Activated naive CD8-positive, alpha-beta T cell treated with anti-CD3 and anti-CD28 coated beads, Interleukin-2, amount 10 ng/mL, durations not matched to agents 7 days and 5 days (primary cell): ENCODE measurements around the gene ALDH9A1. TPM values are rescaled to one million over a fixed set of nuclear protein-coding genes. Genes with fewer than 3 reads are reported as not detected.
"Not testable (repeated sequence)": the region's sequence is repeated elsewhere in the genome, so short reads cannot be mapped to it uniquely, and the experiment has no call there.

Source experiments
- ATAC-seq: fragments of 150-1000 bp; cut with Tn5 transposase; one replicate; pipeline ENCODE4 v1.10.0; 2021; ENCODE audit warnings: low read depth, moderate library complexity
- POLR2A ChIA-PET: fragments of 350-600 bp; sonication (Branson Sonifier 250); formaldehyde crosslinking; loops from one replicate; lab custom pipeline; 2021; ENCODE audit warnings: antibody characterized with exemption; lab: Charles Lee
- DNase-seq: peaks from one replicate; pipeline ENCODE4 v3.0.0; 2021
- H3K27ac Mint-ChIP-seq: one replicate; pipeline ENCODE4 v1.8.0; 2022; ENCODE audit warnings: mild to moderate bottlenecking, mixed read lengths
- H3K27me3 Mint-ChIP-seq: one replicate; pipeline ENCODE4 v1.8.0; 2022; ENCODE audit warnings: mild to moderate bottlenecking, moderate library complexity, mixed read lengths
- H3K36me3 Mint-ChIP-seq: one replicate; pipeline ENCODE4 v1.8.0; 2021; ENCODE audit warnings: mild to moderate bottlenecking, mixed read lengths
- H3K4me1 Mint-ChIP-seq: one replicate; pipeline ENCODE4 v1.8.0; 2021; ENCODE audit warnings: mixed read lengths
- H3K4me3 Mint-ChIP-seq: one replicate; pipeline ENCODE4 v1.8.0; 2022; ENCODE audit warnings: mild to moderate bottlenecking, moderate library complexity, mixed read lengths
- H3K9me3 Mint-ChIP-seq: one replicate; pipeline ENCODE4 v1.8.0; 2021; ENCODE audit warnings: mixed read lengths
- total RNA-seq, 2 experiments: library from RNA; stranded (reverse); gene quantifications; one replicate each; pipeline ENCODE4 v1.2.3, GENCODE V29; 2021

ALDH9A1 gene
- total RNA-seq, 2 experiments from 2014 or later: 37.7 to 43.8 TPM

GRCh38 chr1:165648919-165649572, 49.3 kb downstream of the ALDH9A1 start:
- H3K4me3 Mint-ChIP-seq: no peak overlapping the region
- POLR2A ChIA-PET: no interaction called here
- DNase-seq: no peak
- H3K27me3 Mint-ChIP-seq: peaks cover 2% of the 10 kb centered on the region
- no peak for ATAC-seq
- H3K36me3 Mint-ChIP-seq: peaks cover 7% of the 10 kb centered on the region
- H3K9me3 Mint-ChIP-seq: no peaks in the 10 kb centered on the region
- no peak overlapping the region for H3K27ac Mint-ChIP-seq
- peaks cover 8% of the 10 kb centered on the region for H3K4me1 Mint-ChIP-seq

GRCh38 chr1:165647970-165648369, 50.4 kb downstream of the ALDH9A1 start:
- POLR2A ChIA-PET: no interaction called here
- peaks cover 8% of the 10 kb centered on the region for H3K4me1 Mint-ChIP-seq
- H3K36me3 Mint-ChIP-seq: peaks cover 3% of the 10 kb centered on the region
- ATAC-seq (no peak), DNase-seq (no peak)
- H3K9me3 Mint-ChIP-seq: no peaks in the 10 kb centered on the region
- no peak overlapping the region for H3K27ac Mint-ChIP-seq
- no peak overlapping the region for H3K4me3 Mint-ChIP-seq
- H3K27me3 Mint-ChIP-seq: peaks cover 2% of the 10 kb centered on the region

DNA sequence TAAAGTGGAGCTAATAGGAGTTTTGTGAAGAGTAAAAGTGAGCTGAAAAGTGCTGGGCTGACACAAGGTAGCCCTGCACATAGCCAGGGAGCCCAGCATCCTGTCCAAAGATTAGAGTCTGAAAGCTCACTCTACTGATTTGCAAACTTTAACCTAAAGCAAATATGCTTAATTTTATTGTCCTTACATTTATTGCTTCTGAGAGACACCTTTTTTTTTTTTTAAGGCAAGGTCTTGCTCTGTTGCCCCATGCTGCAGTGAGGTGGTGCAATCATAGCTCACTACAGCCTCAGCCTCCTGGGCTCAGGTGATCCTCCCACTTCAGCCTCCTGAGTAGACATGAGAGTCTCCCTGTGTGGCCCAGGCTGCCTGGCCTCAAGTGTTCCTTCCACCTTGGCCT, 50.8 kb downstream of the ALDH9A1 start:
- POLR2A ChIA-PET: interaction anchor here (0.7 kb wide), 1 partner anchor 278 kb away, joined by 3 read pairs; no protein-coding TSS in a partner anchor

DNA sequence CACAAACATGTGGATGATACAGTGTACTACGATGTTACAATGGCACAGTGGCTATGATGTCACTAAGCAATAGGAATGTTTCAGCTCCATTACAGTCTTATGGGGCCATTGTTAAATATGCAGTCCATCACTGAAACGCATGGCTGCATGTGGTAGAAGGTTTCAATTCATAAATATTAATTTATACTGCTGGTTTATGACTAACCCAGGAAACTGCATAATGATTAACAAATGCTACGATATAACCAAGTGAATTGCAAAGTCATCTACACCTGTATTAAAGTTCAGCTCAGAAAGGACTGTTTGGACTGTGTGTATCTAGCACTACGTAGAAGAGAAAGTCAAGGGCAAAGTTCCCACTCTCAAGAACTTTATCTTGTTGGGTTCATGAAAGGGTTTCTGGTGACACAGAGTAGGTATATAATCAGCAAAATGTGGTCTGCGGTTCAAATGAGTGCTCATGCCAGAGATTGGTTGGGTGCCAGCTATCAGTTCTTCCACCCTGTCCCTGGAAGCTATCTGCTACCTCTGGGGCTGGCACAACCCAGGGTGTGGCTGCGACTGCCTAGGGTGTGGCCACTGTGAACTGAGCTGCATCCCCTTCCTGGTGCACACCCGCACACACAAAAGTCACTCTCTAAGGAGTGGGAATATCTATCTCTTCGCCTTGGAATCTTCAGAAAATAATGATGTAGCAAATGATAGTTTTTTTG, 52.6 kb downstream of the ALDH9A1 start:
- no peak overlapping the region for H3K27ac Mint-ChIP-seq

More for the DNA sequence above, 50.8 kb downstream of the ALDH9A1 start:
- Mint-ChIP-seq H3K4me1 (peaks cover 8% of the 10 kb centered on the region), H3K36me3 (peaks cover 2% of the 10 kb centered on the region), H3K27ac (no peak overlapping the region), H3K27me3 (peaks cover 2% of the 10 kb centered on the region), H3K4me3 (no peak overlapping the region), H3K9me3 (no peaks in the 10 kb centered on the region)
- no peak for ATAC-seq
- DNase-seq: no peak

GRCh38 chr1:165644064-165644735, 54.2 kb downstream of the ALDH9A1 start:
- POLR2A ChIA-PET: no interaction called here
- ATAC-seq (no peak), DNase-seq (no peak)
- peaks cover 2% of the 10 kb centered on the region for H3K27me3 Mint-ChIP-seq
- no peak overlapping the region for H3K27ac Mint-ChIP-seq
- H3K9me3 Mint-ChIP-seq: no peaks in the 10 kb centered on the region
- H3K36me3 Mint-ChIP-seq: no peaks in the 10 kb centered on the region
- no peak overlapping the region for H3K4me3 Mint-ChIP-seq
- H3K4me1 Mint-ChIP-seq: peaks cover 21% of the 10 kb centered on the region

More for the DNA sequence above, 52.6 kb downstream of the ALDH9A1 start:
- ATAC-seq: no peak
- H3K4me1 Mint-ChIP-seq: peaks cover 10% of the 10 kb centered on the region
- POLR2A ChIA-PET: no interaction called here
- H3K36me3 Mint-ChIP-seq: no peaks in the 10 kb centered on the region
- no peak for DNase-seq
- H3K27me3 Mint-ChIP-seq: peaks cover 2% of the 10 kb centered on the region
- no peak overlapping the region for H3K4me3 Mint-ChIP-seq
- no peaks in the 10 kb centered on the region for H3K9me3 Mint-ChIP-seq

DNA sequence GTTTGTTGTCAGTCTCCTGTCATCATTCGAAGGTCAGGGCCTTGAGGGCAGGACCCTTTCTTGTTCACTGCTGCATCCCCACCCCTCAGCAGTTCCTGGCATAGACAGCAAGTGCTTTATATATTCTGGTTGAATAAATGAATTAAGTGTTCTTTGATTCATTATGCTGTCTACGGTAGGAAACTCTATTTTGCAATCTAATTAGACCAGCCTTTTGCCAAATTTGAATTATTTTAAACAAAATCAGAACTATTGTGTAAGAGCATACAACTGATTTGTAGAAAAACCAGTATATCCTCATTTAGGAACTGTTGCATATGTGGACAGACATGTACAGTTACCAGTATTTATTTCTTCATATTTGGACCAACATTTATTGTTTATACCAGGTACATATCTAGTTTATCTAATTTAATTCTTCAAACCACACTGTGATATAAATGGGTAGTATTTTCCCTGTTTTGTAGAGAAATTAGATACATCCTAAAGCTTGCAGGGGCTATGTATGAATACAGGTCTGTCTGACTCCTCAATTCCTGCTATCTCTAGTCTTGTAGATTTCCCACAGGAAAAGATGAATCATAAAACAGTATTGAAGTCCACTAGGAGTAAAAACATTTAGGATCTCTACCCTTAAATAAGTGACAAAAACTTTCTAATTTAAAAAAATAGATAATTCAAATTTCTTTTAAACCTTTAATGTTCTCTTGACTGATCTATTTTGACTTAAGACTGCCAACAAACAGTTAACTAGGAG, 57.0 kb downstream of the ALDH9A1 start:
- Mint-ChIP-seq H3K36me3 (peaks cover 2% of the 10 kb centered on the region), H3K27ac (no peak overlapping the region), H3K9me3 (no peaks in the 10 kb centered on the region), H3K4me1 (peaks cover 19% of the 10 kb centered on the region), H3K27me3 (no peaks in the 10 kb centered on the region), H3K4me3 (no peak overlapping the region)
- no peak for ATAC-seq
- no peak for DNase-seq
- POLR2A ChIA-PET: no interaction called here

- ATAC-seq: no peak
- POLR2A ChIA-PET: interaction anchor here (1.5 kb wide), 1 partner anchor 9 kb away, joined by 3 read pairs; the partner anchor contains the start of gene MGST3
- Mint-ChIP-seq H3K4me3 (no peak overlapping the region), H3K36me3 (peaks cover 2% of the 10 kb centered on the region), H3K27me3 (no peaks in the 10 kb centered on the region), H3K9me3 (no peaks in the 10 kb centered on the region), H3K27ac (no peak overlapping the region), H3K4me1 (peaks cover 13% of the 10 kb centered on the region)
- no peak for DNase-seq
These were observed 58.3 kb downstream of the ALDH9A1 start for GRCh38 chr1:165639821-165640623.

- H3K36me3 Mint-ChIP-seq, POLR2A ChIA-PET, ATAC-seq, H3K9me3 Mint-ChIP-seq, H3K4me3 Mint-ChIP-seq, H3K27ac Mint-ChIP-seq, H3K27me3 Mint-ChIP-seq, DNase-seq: not testable (repeated sequence)
- H3K4me1 Mint-ChIP-seq: peaks cover 18% of the 10 kb centered on the region
These were observed 60.2 kb downstream of the ALDH9A1 start for GRCh38 chr1:165638211-165638610.

- Mint-ChIP-seq H3K4me1 (peaks cover 20% of the 10 kb centered on the region), H3K9me3 (no peaks in the 10 kb centered on the region), H3K36me3 (peaks cover 2% of the 10 kb centered on the region), H3K4me3 (no peak overlapping the region), H3K27ac (no peak overlapping the region), H3K27me3 (no peaks in the 10 kb centered on the region)
- no peak for DNase-seq
- POLR2A ChIA-PET: no interaction called here
- ATAC-seq: no peak
These were observed 60.9 kb downstream of the ALDH9A1 start for GRCh38 chr1:165637427-165637826.

- Mint-ChIP-seq H3K27me3 (no peaks in the 10 kb centered on the region), H3K4me1 (peaks cover 17% of the 10 kb centered on the region), H3K27ac (no peak overlapping the region), H3K9me3 (no peaks in the 10 kb centered on the region), H3K4me3 (no peak overlapping the region), H3K36me3 (peaks cover 2% of the 10 kb centered on the region)
- POLR2A ChIA-PET: no interaction called here
- ATAC-seq: no peak
- DNase-seq: no peak
These were observed 62.5 kb downstream of the ALDH9A1 start for GRCh38 chr1:165635823-165636222.

GRCh38 chr1:165635329-165635728, 63.0 kb downstream of the ALDH9A1 start:
- DNase-seq (no peak), ATAC-seq (no peak)
- no peak overlapping the region for H3K4me3 Mint-ChIP-seq
- POLR2A ChIA-PET: no interaction called here
- H3K36me3 Mint-ChIP-seq: peaks cover 2% of the 10 kb centered on the region
- H3K4me1 Mint-ChIP-seq: peaks cover 12% of the 10 kb centered on the region
- no peaks in the 10 kb centered on the region for H3K9me3 Mint-ChIP-seq
- no peak overlapping the region for H3K27ac Mint-ChIP-seq
- no peaks in the 10 kb centered on the region for H3K27me3 Mint-ChIP-seq

- no peak for ATAC-seq
- H3K9me3 Mint-ChIP-seq: no peaks in the 10 kb centered on the region
- H3K4me3 Mint-ChIP-seq: no peak overlapping the region
- H3K36me3 Mint-ChIP-seq: peaks cover 2% of the 10 kb centered on the region
- POLR2A ChIA-PET: no interaction called here
- H3K27ac Mint-ChIP-seq: no peak overlapping the region
- H3K27me3 Mint-ChIP-seq: peaks cover 2% of the 10 kb centered on the region
- DNase-seq: no peak
- peaks cover 11% of the 10 kb centered on the region for H3K4me1 Mint-ChIP-seq
These were observed 64.0 kb downstream of the ALDH9A1 start for GRCh38 chr1:165634154-165634921.
